HepG2 (cell line): ENCODE measurements around the gene H1-8. TPM values are rescaled to one million over a fixed set of nuclear protein-coding genes. Genes with fewer than 3 reads are reported as not detected.
A peak's percentile ranks its signal among the peaks of the same experiment; 100 is the strongest.

Source experiments
- FOXJ3 ChIP-seq: sonication (generic); formaldehyde crosslinking; IDR thresholded peaks from 2 replicates; pipeline ENCODE4 v1.4.0; 2020; ENCODE audit warnings: missing genetic modification reagents, mild to moderate bottlenecking, borderline replicate concordance
- JDP2 ChIP-seq: sonication (generic); formaldehyde crosslinking; IDR thresholded peaks from 2 replicates; pipeline ENCODE4 v1.8.1; 2022; ENCODE audit warnings: missing genetic modification reagents, borderline replicate concordance
- RORA ChIP-seq: sonication (generic); formaldehyde crosslinking; IDR thresholded peaks from 2 replicates; pipeline ENCODE4 v1.5.0; 2020; ENCODE audit warnings: mild to moderate bottlenecking, missing genetic modification reagents, moderate library complexity
- SMAD9 ChIP-seq: sonication (generic); formaldehyde crosslinking; IDR thresholded peaks from 2 replicates; pipeline ENCODE4 v1.5.1; 2020; ENCODE audit warnings: mild to moderate bottlenecking, missing genetic modification reagents
- STAG1 ChIP-seq: sonication (generic); formaldehyde crosslinking; IDR thresholded peaks from 2 replicates; pipeline ENCODE4 v1.4.0; 2020; ENCODE audit warnings: missing genetic modification reagents
- U2AF2 ChIP-seq: fragments of 200-400 bp; formaldehyde crosslinking; IDR thresholded peaks from 2 replicates; pipeline ENCODE4 v1.6.1; 2017; ENCODE audit warnings: low read depth, mild to moderate bottlenecking, low read length
- ZKSCAN8 ChIP-seq: IDR thresholded peaks from 2 replicates; pipeline ENCODE4 v1.6.1; 2016; ENCODE audit warnings: borderline replicate concordance, missing genetic modification reagents, missing compliant biosample characterization
- ZNF3 ChIP-seq: IDR thresholded peaks from 2 replicates; pipeline ENCODE4 v1.7.0; 2017; ENCODE audit warnings: inconsistent platforms
- polyA plus RNA-seq, 8 experiments: library from polyadenylated mRNA; depleted of rRNA in 3 of 8; stranded (reverse) in 7 of 8; unstranded in 1 of 8; fragments of >200 nt; fragmentation: Illumina TruSeq in 4 of 8; extraction: Trizol in 4 of 8; gene quantifications; 2 replicates each; pipeline versions ENCODE4 v1.2.1 to v1.2.3, GENCODE V29; 2011 to 2016; ENCODE audit warnings: low read depth in 4 of 8, missing spikeins in 1 of 8, mixed read lengths in 1 of 8; ENCODE audit not compliant: insufficient read depth in 1 of 8
- total RNA-seq, 5 experiments: library from RNA; depleted of rRNA; stranded (reverse); fragments of >200 nt; fragmentation: Illumina TruSeq; extraction: Trizol; gene quantifications; 2 replicates each; pipeline ENCODE4 v1.2.3, GENCODE V29; 2016; ENCODE audit warnings: low read depth in 1 of 5
- TF ChIP-seq, protein P1 (sequence below): sonication (generic); formaldehyde crosslinking; IDR thresholded peaks from 2 replicates; pipeline ENCODE4 v1.4.0; 2020; ENCODE audit warnings: missing genetic modification reagents, mild to moderate bottlenecking, borderline replicate concordance
- TF ChIP-seq, protein P2 (sequence below): fragments of 450-650 bp; IDR thresholded peaks from 2 replicates; pipeline ENCODE4 v1.6.1; 2017; ENCODE audit warnings: mild to moderate bottlenecking
- TF ChIP-seq, protein P3 (sequence below): sonication (generic); formaldehyde crosslinking; IDR thresholded peaks from 2 replicates; pipeline ENCODE4 v1.4.0; 2020; ENCODE audit warnings: missing genetic modification reagents
- TF ChIP-seq, protein P4 (sequence below): IDR thresholded peaks from 2 replicates; pipeline ENCODE4 v1.6.1; 2016; ENCODE audit warnings: missing genetic modification reagents, missing compliant biosample characterization
- TF ChIP-seq, protein P5 (sequence below): sonication (generic); formaldehyde crosslinking; IDR thresholded peaks from 2 replicates; pipeline ENCODE4 v1.4.0; 2020; ENCODE audit warnings: missing genetic modification reagents
- TF ChIP-seq, protein P6 (sequence below): sonication (generic); formaldehyde crosslinking; IDR thresholded peaks from 2 replicates; pipeline ENCODE4 v1.5.1; 2020; ENCODE audit warnings: mild to moderate bottlenecking, missing genetic modification reagents, moderate library complexity

Gene H1-8
- total and polyA plus RNA-seq, 2 of the 13 experiments (the other 11 are each of a cell fraction or from before 2014, with no cell fraction given): 0.08 TPM; not detected in 1

DNA sequence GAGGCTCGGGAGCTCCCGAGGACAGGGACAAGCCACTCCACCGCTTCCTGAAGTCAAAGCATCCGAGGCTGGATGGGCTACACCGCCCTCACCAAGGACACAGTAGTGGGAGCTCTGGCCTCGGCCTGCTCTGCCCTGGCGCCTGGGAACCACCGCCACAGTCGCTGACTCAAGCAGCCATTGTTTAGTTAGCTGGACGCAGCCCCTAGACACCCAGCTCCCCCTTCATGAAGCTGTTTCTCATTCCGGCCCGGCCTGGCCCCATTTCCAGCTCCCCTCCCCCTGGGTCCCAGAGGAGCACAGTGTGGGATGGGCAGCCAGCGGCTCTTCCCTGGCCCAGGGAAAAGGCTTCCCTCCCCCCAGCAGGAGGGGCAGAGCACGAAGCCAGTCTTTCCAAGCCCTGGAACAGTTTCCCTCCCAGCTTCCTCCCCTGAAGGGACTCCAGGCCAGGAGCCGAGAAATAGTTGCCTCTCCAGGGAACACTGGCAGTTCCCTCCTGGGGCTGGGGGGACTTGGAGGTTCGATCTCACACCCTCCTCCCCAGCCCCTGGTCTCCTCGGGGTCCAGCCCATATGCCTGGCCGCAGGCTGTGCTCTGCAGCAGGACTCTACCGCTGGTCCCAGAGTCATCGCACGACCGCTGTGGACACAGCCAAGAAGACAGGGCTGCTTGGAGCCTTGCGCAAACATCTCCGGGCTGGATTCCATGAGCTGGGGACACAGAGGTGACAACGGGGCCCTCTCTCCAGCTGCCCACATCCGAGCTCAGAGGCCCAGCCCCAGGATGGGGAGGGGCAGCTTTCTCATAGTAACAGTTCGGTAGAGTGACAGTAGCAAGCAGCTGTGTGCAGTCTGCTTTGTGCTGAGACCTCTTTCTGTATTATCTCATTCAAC is 53.5 kb downstream of the H1-8 start (continued):
- TF ChIP-seq SMAD9 (CRISPR knock-in tag) (no peak), U2AF2 (no peak), ZKSCAN8 (peak; percentile 72), FOXJ3 (CRISPR knock-in tag) (no peak; the same call in 1 of the 2 replicates), JDP2 (CRISPR knock-in tag) (no peak), ZNF3 (CRISPR knock-in tag) (peak; percentile 69; the same call in 1 of the 2 replicates), RORA (CRISPR knock-in tag) (no peak), STAG1 (peak; percentile 38)
- TF ChIP-seq, protein P1, sequence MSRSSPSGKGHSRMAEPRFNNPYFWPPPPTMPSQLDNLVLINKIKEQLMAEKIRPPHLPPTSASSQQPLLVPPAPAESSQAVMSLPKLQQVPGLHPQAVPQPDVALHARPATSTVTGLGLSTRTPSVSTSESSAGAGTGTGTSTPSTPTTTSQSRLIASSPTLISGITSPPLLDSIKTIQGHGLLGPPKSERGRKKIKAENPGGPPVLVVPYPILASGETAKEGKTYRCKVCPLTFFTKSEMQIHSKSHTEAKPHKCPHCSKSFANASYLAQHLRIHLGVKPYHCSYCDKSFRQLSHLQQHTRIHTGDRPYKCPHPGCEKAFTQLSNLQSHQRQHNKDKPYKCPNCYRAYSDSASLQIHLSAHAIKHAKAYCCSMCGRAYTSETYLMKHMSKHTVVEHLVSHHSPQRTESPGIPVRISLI: 0 out of 2 replicates have a peak, but pooled peaks have one; percentile 33
- TF ChIP-seq, protein P2, sequence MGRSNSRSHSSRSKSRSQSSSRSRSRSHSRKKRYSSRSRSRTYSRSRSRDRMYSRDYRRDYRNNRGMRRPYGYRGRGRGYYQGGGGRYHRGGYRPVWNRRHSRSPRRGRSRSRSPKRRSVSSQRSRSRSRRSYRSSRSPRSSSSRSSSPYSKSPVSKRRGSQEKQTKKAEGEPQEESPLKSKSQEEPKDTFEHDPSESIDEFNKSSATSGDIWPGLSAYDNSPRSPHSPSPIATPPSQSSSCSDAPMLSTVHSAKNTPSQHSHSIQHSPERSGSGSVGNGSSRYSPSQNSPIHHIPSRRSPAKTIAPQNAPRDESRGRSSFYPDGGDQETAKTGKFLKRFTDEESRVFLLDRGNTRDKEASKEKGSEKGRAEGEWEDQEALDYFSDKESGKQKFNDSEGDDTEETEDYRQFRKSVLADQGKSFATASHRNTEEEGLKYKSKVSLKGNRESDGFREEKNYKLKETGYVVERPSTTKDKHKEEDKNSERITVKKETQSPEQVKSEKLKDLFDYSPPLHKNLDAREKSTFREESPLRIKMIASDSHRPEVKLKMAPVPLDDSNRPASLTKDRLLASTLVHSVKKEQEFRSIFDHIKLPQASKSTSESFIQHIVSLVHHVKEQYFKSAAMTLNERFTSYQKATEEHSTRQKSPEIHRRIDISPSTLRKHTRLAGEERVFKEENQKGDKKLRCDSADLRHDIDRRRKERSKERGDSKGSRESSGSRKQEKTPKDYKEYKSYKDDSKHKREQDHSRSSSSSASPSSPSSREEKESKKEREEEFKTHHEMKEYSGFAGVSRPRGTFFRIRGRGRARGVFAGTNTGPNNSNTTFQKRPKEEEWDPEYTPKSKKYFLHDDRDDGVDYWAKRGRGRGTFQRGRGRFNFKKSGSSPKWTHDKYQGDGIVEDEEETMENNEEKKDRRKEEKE: no peak
- TF ChIP-seq, protein P3, sequence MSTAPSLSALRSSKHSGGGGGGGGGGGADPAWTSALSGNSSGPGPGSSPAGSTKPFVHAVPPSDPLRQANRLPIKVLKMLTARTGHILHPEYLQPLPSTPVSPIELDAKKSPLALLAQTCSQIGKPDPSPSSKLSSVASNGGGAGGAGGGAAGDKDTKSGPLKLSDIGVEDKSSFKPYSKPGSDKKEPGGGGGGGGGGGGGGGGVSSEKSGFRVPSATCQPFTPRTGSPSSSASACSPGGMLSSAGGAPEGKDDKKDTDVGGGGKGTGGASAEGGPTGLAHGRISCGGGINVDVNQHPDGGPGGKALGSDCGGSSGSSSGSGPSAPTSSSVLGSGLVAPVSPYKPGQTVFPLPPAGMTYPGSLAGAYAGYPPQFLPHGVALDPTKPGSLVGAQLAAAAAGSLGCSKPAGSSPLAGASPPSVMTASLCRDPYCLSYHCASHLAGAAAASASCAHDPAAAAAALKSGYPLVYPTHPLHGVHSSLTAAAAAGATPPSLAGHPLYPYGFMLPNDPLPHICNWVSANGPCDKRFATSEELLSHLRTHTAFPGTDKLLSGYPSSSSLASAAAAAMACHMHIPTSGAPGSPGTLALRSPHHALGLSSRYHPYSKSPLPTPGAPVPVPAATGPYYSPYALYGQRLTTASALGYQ (CRISPR knock-in tag): 0 out of 2 replicates have a peak, but pooled peaks have one; percentile 38
- TF ChIP-seq, protein P4, sequence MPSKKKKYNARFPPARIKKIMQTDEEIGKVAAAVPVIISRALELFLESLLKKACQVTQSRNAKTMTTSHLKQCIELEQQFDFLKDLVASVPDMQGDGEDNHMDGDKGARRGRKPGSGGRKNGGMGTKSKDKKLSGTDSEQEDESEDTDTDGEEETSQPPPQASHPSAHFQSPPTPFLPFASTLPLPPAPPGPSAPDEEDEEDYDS (CRISPR knock-in tag): peak; percentile 25
- TF ChIP-seq, protein P5, sequence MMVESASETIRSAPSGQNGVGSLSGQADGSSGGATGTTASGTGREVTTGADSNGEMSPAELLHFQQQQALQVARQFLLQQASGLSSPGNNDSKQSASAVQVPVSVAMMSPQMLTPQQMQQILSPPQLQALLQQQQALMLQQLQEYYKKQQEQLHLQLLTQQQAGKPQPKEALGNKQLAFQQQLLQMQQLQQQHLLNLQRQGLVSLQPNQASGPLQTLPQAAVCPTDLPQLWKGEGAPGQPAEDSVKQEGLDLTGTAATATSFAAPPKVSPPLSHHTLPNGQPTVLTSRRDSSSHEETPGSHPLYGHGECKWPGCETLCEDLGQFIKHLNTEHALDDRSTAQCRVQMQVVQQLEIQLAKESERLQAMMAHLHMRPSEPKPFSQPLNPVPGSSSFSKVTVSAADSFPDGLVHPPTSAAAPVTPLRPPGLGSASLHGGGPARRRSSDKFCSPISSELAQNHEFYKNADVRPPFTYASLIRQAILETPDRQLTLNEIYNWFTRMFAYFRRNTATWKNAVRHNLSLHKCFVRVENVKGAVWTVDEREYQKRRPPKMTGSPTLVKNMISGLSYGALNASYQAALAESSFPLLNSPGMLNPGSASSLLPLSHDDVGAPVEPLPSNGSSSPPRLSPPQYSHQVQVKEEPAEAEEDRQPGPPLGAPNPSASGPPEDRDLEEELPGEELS (CRISPR knock-in tag): peak; percentile 68
- TF ChIP-seq, protein P6, sequence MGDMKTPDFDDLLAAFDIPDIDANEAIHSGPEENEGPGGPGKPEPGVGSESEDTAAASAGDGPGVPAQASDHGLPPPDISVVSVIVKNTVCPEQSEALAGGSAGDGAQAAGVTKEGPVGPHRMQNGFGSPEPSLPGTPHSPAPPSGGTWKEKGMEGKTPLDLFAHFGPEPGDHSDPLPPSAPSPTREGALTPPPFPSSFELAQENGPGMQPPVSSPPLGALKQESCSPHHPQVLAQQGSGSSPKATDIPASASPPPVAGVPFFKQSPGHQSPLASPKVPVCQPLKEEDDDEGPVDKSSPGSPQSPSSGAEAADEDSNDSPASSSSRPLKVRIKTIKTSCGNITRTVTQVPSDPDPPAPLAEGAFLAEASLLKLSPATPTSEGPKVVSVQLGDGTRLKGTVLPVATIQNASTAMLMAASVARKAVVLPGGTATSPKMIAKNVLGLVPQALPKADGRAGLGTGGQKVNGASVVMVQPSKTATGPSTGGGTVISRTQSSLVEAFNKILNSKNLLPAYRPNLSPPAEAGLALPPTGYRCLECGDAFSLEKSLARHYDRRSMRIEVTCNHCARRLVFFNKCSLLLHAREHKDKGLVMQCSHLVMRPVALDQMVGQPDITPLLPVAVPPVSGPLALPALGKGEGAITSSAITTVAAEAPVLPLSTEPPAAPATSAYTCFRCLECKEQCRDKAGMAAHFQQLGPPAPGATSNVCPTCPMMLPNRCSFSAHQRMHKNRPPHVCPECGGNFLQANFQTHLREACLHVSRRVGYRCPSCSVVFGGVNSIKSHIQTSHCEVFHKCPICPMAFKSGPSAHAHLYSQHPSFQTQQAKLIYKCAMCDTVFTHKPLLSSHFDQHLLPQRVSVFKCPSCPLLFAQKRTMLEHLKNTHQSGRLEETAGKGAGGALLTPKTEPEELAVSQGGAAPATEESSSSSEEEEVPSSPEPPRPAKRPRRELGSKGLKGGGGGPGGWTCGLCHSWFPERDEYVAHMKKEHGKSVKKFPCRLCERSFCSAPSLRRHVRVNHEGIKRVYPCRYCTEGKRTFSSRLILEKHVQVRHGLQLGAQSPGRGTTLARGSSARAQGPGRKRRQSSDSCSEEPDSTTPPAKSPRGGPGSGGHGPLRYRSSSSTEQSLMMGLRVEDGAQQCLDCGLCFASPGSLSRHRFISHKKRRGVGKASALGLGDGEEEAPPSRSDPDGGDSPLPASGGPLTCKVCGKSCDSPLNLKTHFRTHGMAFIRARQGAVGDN (CRISPR knock-in tag): peak; percentile 88
